ENCODE results near the gene DSC3.

DSC3 gene

DNA sequence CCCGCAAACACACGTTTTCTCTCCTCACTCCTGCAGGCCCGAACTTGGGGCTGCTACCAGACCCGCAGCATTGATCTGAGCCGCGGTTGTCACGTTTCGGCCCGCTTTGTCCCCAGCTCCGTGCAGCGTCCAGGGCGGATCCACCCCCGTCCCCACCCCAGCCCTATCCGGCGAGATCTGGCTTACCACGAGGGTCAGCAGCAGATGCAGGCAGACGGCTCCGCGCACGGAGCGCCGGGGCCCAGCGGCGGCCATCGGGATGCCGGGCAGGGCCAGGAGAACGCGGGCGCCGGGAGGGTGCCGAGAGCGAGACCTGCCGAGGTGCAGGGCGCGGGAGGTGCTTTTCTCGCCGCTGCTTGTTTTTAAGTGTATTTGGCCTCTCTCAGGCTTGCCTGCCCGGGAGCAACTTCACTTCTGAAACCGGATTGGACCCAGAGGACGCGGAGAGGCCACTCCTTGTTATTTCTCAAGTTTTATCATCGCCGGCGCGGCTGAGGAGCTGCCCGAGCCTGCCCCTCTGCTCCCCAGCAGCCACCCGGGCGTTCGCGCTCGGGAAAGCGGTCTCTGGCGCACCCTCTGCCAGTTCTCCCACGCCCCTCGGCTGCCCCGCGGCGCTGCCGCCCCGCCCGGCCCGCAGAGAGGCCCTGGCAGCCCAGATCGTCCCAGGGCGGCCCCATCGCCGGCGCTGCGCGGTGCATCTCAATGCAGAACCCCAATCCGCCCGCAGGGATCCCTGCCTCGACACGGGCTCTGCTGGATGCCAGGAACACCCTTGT is at the start of gene DSC3:
Gene DSC3, minus strand, starts transcription at position 337 of the 776 bp plus-strand sequence. Its CDS starts 82 bp downstream, at position 255.
- DNase-seq, result no peak

DNA sequence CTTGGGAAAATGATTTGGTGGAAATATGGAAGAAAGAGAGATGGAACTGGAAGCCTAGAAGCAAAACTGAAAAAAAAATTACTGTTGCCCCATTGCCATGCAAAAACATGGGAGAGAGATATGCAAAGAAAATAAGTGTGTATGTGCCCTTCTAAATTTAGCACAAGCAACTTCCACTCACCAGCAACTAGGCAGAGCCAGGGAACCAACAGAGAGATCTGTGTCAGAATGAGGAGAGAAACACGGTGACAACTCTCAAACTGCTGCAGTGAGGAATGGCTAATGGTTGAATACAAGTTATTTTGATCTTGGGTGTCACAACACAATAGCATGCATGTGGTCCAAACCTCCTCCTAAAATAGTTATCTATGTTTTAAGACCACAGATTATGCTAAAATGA is 48.8 kb upstream of the DSC3 start:
- DNase-seq, result no peak

- no peak for DNase-seq
Measured at GRCh38 chr18:31088532-31088931, 46.0 kb upstream of the DSC3 start.

DNA sequence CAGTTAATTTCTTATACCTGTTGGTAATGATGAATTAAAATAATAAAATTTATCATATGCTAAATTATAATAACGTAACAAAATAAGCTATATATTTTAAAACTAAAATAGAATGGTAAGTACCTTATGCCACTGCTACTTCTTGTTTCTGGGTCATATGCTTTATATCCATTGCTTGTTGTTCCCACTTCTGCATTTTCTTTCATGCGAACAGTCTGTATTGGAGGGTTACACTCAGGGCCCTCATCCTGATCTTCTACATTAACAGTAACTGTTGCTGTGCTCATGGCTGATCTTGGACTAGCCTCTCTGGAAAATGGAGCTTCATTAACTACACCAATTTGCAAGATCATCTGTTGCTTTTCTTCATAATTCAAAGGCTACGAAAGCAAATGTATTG is 37.4 kb upstream of the DSC3 start:
- DNase-seq, result no peak

GRCh38 chr18:31077878-31078277 is 35.3 kb upstream of the DSC3 start:
- DNase-seq, result no peak

DNA sequence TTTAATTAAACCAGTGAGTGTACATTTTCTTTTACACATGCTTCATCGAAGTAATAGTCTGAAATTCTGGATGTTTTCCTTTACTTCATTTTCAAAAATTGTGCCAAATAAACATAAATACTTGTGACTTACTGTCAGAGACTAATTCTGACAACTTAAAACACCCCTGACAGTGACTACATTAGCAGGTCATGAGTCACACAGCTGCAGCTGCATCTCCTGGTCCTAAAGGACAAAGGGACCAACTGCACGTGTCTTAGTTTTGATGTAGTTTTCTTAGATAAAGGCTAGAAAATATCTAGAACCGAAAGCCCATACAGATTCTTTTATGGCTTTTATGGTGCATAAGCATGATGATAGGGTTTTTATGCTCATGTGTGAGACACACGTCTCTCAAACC is 29.6 kb upstream of the DSC3 start:
- DNase-seq, result no peak

GRCh38 chr18:31070206-31070605 is 27.7 kb upstream of the DSC3 start:
- no peak for DNase-seq

DNA sequence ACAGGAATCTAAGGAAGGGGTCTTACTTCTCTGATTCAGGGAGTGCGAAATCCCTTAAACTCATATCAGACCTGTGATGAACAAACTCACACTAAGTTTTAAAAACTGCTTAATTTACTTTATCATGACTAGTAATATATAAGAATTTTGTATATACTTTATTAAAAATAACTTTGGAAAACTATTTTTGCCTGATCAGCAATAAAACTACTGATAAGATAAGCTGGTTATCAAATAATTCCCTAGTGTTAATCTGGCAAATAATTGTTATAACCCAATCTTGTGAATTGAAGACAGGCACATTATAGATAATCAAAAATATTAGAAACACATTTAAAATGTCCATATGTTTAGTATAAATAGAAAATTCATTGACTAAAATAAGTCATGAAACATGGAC is 23.7 kb upstream of the DSC3 start:
- no peak for DNase-seq

DNA sequence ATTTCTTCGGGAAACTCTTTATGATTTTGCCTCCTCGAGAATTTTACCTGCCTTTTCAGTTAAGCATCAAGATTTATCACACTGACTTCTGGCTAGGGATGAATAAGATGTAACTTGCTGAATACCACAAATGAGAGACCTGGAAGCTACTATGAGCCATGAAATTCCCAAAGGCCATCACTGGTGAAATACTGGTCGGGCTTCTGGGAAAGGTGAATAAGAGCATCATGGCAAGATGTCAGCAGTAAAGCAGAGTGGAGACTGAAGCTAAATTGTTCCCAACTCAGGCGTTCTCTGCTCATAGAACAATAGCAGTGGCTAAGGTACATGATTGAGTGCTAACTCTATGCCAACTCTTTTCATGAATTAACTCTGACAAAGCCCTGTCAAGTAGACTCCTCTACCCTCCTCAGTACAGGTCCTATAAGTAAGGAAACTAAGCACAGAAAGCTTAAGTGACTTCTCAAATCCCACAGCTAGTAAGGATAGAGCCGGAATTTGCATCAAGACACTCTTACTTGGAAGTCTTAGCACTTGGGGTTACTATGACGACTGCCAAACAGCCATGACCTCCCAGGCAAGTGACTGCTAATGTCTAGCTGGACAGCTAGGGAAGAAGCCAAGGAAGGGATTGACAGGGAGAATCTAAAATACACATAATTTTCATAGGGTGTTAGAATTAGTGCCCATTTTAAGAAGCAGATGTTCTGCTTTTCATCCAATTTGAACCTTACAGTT is 22.7 kb upstream of the DSC3 start:
- DNase-seq, result no peak

DNA sequence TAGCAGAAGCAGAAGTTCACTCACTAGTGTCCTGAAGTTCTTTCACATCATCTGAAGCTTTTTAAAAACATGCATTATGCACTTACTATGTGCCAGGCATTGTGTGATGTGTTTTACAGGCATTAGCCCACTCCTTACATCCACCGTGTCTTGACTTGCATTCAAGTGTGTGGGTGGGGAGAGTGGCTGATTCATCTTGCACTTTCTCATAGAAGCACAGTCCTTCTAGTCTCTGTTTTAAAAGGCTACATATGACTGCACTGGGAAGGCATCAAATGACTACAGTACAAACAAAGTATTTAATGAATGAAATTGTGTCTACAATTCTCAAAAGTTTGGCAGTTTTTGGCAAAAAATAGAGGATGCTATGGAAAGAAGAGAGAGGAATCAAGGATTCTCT is 21.6 kb upstream of the DSC3 start:
- DNase-seq, result no peak

GRCh38 chr18:31061945-31062344 is 19.4 kb upstream of the DSC3 start:
- no peak for DNase-seq

GRCh38 chr18:31058897-31059296 is 16.4 kb upstream of the DSC3 start:
- no peak for DNase-seq

- no peak for DNase-seq
Measured at GRCh38 chr18:31057917-31058316, 15.4 kb upstream of the DSC3 start.

- no peak for DNase-seq
Measured at GRCh38 chr18:31057051-31057450, 14.5 kb upstream of the DSC3 start.

GRCh38 chr18:31056296-31056695 is 13.8 kb upstream of the DSC3 start:
- no peak for DNase-seq

- no peak for DNase-seq
Measured at GRCh38 chr18:31050635-31051034, 8.1 kb upstream of the DSC3 start.

GRCh38 chr18:31049189-31049588 is 6.6 kb upstream of the DSC3 start:
- DNase-seq, result peak; percentile 7

GRCh38 chr18:31048216-31048615 is 5.7 kb upstream of the DSC3 start:
- no peak for DNase-seq

- DNase-seq, result no peak
Measured at GRCh38 chr18:31046916-31047315, 4.4 kb upstream of the DSC3 start.

DNA sequence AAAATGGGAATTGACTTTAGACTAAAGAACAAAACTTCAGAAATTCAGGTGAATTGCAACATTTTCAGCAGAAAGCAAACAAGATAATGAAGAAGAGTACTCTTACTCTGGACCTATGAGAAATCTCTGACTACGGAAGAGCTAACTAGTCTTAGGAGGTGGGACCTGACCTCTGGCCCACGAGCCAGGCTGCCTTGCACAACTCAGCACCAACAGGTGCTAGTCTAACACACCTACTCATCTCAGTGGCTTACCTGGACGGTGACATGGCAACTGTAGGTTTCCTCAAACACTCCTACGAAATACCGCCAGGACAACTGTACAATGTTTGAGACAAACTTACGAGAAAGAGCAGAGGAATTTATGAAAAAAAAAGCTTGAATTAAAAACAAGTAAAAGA is 3.1 kb upstream of the DSC3 start:
- no peak for DNase-seq

DNA sequence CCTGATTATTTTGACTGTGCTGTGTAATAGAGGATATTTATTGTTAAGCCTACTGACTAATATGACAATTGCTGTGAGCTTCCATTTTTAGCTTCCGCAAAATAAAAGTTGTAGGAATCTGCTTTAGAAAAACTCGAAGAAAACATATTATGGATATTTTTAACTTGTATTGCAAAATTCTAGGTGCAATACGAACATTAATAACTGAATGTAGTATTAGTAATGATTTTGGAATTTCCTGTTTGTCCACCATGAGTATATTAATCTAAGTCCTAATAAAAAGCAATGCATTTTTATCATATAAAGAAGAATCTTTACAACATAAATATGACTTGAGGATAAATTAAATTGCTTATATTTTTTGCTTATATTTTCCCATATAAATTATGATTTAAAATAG is 2.4 kb upstream of the DSC3 start:
- DNase-seq, result no peak

GRCh38 chr18:31043709-31044108 is 1.2 kb upstream of the DSC3 start:
- DNase-seq, result no peak

GRCh38 chr18:31042084-31042405 is 497 bp downstream of the DSC3 start:
- no peak for DNase-seq

- DNase-seq, result no peak
Measured at GRCh38 chr18:31041271-31042083, 1.1 kb downstream of the DSC3 start.

All from DMS153 (cell line).